ENCODE measurements around the gene CENPP. TPM values are rescaled to one million over a fixed set of nuclear protein-coding genes. Genes with fewer than 3 reads are reported as not detected.

CENPP gene
- total RNA-seq, 1 experiment from 2014 or later: 15.6 TPM

- Histone ChIP-seq H3K36me3 (ENCODE audit: insufficient read depth, low read length, poor library complexity, severe bottlenecking) (no peaks in the 10 kb centered on the region), H3K4me1 (ENCODE audit: insufficient read depth, low read length, poor library complexity, severe bottlenecking) (no peaks in the 10 kb centered on the region), H3K4me3 (ENCODE audit: low read depth, low read length, poor library complexity, severe bottlenecking) (no peak overlapping the region), H3K27me3 (replicated peaks; ENCODE audit: insufficient read depth, low read depth, low read length, poor library complexity) (no peaks in the 10 kb centered on the region), H3K27ac (ENCODE audit: low read depth, low read length, poor library complexity, severe bottlenecking) (no peak overlapping the region), H3K9me3 (ENCODE audit: low read depth, low read length, poor library complexity, severe bottlenecking) (no peaks in the 10 kb centered on the region)
- POLR2A ChIA-PET (ENCODE audit: low non-redundant PET): no interaction called here
- CTCF ChIA-PET: no interaction called here
- no TSS peak for BruUV-seq (replicated peaks)
- DNase-seq (ENCODE audit: low spot score): no peak
- no peak for TF ChIP-seq EZH2 (IDR thresholded peaks at IDR 0.05; ENCODE audit: borderline replicate concordance, low read depth, low read length, poor library complexity, severe bottlenecking)
- TF ChIP-seq CTCF (conservative IDR thresholded peaks at IDR 0.05; ENCODE audit: low read depth, low read length): no peak
- intact Hi-C loops (cut with micrococcal nuclease; ENCODE audit: unreplicated experiment): no loop called here
These were observed 170.8 kb downstream of the CENPP start for GRCh38 chr9:92496396-92497176.

GRCh38 chr9:92499701-92500100, 173.9 kb downstream of the CENPP start:
- no peaks in the 10 kb centered on the region for H3K4me1 ChIP-seq (ENCODE audit: insufficient read depth, low read length, poor library complexity, severe bottlenecking)
- no peaks in the 10 kb centered on the region for H3K27me3 ChIP-seq (replicated peaks; ENCODE audit: insufficient read depth, low read depth, low read length, poor library complexity)
- H3K27ac ChIP-seq (ENCODE audit: low read depth, low read length, poor library complexity, severe bottlenecking): no peak overlapping the region
- ChIA-PET CTCF (no interaction called here), POLR2A (ENCODE audit: low non-redundant PET) (no interaction called here)
- BruUV-seq (replicated peaks): no TSS peak
- intact Hi-C loops (cut with micrococcal nuclease; ENCODE audit: unreplicated experiment): no loop called here
- no peak overlapping the region for H3K4me3 ChIP-seq (ENCODE audit: low read depth, low read length, poor library complexity, severe bottlenecking)
- H3K9me3 ChIP-seq (ENCODE audit: low read depth, low read length, poor library complexity, severe bottlenecking): no peaks in the 10 kb centered on the region
- no peak for DNase-seq (ENCODE audit: low spot score)
- no peak for TF ChIP-seq CTCF (conservative IDR thresholded peaks at IDR 0.05; ENCODE audit: low read depth, low read length)
- no peaks in the 10 kb centered on the region for H3K36me3 ChIP-seq (ENCODE audit: insufficient read depth, low read length, poor library complexity, severe bottlenecking)

- no peak for DNase-seq (ENCODE audit: low spot score)
- Histone ChIP-seq H3K4me1 (ENCODE audit: insufficient read depth, low read length, poor library complexity, severe bottlenecking) (no peaks in the 10 kb centered on the region), H3K36me3 (ENCODE audit: insufficient read depth, low read length, poor library complexity, severe bottlenecking) (no peaks in the 10 kb centered on the region), H3K27me3 (replicated peaks; ENCODE audit: insufficient read depth, low read depth, low read length, poor library complexity) (no peaks in the 10 kb centered on the region), H3K4me3 (ENCODE audit: low read depth, low read length, poor library complexity, severe bottlenecking) (no peak overlapping the region), H3K9me3 (ENCODE audit: low read depth, low read length, poor library complexity, severe bottlenecking) (no peaks in the 10 kb centered on the region), H3K27ac (ENCODE audit: low read depth, low read length, poor library complexity, severe bottlenecking) (no peak overlapping the region)
- intact Hi-C loops (cut with micrococcal nuclease; ENCODE audit: unreplicated experiment): no loop called here
- POLR2A ChIA-PET (ENCODE audit: low non-redundant PET): interaction anchor here (0.6 kb wide), 1 partner anchor 10 kb away, joined by 3 read pairs; no protein-coding TSS in a partner anchor
- BruUV-seq (replicated peaks): no TSS peak
- CTCF ChIA-PET: no interaction called here
- TF ChIP-seq CTCF (conservative IDR thresholded peaks at IDR 0.05; ENCODE audit: low read depth, low read length) (no peak), EZH2 (IDR thresholded peaks at IDR 0.05; ENCODE audit: borderline replicate concordance, low read depth, low read length, poor library complexity, severe bottlenecking) (no peak)
These were observed 175.0 kb downstream of the CENPP start for GRCh38 chr9:92500725-92501124.

All from A673 (cell line).